HG02588 (cell line): Measurements from ENCODE around the gene DACT3.
"Not testable (repeated sequence)": the region's sequence is repeated elsewhere in the genome, so short reads cannot be mapped to it uniquely, and the experiment has no call there.

ENCODE experiments used
- ATAC-seq: cut with Tn5 transposase; IDR thresholded peaks from one replicate; pipeline ENCODE4 v1.9.1; 2021; ENCODE audit warnings: mild to moderate bottlenecking, moderate library complexity; ENCODE audit not compliant: unreplicated experiment

The DACT3 gene

DNA sequence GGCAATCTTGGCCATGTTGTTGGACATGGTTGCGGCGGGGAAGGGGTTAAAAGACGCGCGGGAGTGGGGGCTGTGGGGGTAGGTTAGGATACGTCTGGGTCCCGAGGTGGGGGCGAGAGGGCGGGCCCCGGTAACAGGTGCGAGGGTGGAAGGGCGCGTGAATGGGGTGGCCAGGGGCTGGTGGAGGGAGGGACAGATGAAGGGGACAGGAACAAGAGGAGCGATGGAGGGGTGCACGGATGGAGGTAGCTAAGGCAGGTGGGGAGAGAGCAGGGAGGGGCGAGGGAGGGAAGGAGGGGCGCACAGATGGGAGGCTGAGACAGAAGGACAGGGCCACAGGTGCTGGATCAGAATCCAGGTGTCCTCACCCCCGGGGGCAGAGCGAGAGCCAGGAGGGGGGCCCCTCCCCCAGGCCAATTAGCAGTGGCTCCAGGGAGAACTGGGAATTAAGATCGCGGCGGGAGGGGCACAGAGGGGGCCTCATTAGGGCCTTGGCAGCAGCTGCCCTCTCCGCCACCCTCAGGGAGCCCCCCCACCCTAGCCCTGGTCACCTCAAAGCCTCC lies 26.2 kb downstream of the DACT3 start:
- ATAC-seq = no peak

DNA sequence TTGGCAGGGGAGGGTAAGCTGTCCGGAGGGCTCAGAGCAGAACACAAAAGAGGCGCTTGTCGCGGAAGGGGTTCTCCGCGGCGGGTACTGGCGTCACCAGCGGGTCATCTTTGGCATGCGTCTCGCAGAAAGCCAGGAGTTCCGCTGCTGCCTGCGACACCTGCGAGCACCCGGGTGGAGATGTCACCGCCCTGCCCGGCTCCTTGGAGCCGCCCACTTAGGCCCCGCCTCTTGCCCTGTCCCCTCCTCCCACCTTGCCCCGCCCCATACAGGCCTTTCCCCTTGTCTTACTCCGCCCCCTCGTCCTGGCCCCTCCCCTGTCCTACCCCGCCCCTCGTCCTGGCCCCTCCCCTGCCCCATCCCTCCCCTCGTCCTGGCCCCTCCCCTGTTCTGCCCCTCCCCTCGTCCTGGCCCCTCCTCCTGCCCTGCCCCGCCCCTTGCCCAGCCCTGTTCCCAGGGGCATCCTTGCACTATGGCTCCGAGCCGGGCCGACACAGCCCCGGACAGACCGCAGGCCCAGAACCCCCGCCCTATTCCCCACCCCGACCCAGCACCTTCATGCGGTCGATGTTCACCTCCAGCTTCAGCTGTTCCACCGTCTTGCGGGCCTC lies 26.8 kb downstream of the DACT3 start:
- ATAC-seq = no peak

DNA sequence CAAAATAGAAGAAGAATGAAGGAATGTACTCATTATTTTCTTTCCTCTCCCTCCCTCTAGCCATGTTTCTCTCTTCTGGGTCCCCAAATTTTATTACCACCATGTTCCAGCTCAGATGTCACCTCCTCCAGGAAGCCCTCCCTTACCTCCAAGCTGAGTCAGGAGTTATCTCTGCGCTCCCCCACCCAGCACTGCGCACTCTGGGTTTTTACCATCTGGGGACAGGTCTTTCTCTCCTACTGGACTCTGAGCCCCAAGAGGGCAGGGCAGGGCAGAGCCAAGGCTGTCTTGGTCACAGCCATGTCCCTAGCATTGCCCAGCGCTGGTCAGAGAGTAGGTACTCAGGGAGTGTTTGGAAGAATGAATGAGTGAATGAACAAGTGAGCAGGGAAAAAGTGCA lies 27.9 kb downstream of the DACT3 start:
- no peak for ATAC-seq

DNA sequence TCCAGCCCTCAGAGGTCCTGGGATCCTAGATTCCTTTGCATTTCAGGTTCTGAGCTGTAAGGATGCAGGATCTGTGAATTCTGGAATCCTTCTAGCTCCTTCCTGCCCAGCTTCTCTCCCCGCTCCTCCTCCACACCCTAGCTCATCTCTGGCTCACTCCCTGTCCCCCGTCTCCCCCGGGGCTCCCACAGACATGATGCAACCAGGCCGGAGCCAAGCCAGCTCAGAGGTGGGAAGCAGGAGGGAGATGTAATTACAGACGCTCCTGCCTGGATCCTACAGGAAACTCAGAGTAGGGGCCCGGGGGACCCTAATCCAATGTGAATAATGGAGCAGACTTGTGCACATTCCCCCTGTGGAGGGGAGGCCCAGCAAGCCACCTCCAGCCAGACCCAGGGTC lies 29.5 kb downstream of the DACT3 start:
- ATAC-seq = no peak

DNA sequence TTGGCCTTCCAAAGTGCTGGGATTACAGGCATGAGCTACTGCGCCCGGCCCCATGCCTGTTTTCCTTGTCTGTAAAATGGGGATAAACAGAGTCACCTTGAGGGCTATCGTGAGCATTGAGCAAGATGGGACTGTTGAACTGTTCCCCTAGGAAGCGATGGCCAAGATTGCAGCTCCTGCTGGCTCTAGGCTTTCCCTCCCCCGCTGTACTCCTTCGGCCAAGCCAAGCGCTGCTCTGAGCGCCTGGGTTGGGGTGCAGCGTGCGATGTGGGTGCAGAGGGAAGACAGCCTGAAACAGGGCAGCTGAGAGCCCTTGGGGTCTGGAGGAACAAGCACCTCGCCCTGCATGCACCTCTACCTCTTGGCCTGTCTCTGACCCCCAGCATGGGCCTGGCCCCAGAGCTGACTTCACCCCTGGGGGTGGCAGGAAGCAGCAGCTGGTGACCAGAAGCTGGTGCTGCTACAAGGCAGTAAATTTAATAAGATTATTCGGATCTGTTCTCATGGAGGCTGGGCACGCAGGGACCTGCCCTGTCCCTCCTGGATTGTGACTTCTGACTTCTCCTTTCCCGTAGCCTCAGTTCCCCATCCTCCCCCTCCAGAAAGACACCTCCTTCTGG lies 30.3 kb downstream of the DACT3 start:
- no peak for ATAC-seq

DNA sequence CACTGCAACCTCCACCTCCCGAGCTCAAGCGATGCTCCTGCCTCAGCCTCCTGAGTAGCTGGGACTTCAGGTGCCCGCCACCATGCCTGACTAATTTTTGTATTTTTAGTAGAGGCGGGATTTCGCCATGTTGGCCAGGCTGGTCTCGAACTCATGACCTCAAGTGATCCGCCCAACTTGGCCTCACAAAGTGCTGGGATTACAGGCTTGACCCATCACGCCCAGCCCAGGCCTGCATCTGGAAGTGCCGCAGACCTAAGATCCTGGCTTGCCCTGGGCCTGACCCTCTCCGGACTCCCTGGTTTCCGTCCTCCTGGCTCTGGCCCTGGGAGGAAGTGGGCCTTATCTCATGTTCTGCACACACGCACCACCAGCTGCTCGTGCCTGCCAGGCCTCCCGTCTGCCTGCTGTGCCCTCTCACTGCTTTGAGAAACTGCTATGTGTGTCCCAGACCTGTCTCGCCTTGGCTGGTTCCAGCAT lies 31.4 kb downstream of the DACT3 start:
- ATAC-seq = no peak

DNA sequence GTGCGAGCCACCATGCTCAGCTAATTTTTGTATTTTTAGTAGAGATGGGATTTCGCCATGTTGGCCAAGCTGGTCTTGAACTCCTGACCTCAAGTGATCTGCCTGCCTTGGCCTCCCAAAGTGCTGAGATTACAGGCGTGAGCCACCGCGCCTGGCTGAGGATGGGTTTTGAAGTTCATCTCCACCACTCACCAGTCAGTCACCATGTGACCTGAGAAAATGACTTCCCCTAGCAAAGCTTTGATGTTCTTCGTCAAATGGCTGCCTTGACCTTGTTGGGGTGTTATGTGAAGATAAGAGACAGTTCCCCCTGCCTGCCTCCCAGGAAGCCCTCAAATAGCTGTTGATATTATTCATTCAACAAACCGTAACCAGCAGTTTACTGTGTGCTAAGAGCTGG lies 32.0 kb downstream of the DACT3 start:
- ATAC-seq = not testable (repeated sequence)

DNA sequence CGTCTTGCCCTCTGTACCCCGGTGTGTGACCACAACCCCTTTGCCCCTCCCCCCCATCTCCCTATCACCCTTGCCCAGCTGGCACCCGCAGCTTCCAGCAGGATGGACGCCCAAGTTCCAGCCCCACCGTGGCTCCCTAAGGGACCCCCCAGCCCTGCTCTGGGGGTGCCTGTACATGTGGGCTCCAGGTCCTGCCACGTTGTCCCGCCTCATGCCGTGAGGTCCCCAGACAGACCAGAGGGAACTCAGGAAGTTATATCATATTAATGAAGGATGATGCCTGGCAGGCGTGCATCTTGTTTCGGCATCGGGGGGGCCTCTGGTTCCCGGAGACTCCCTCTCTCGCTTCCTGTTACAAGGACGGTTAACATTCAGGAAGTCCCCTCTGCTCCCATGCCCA lies 34.5 kb downstream of the DACT3 start:
- no peak for ATAC-seq

DNA sequence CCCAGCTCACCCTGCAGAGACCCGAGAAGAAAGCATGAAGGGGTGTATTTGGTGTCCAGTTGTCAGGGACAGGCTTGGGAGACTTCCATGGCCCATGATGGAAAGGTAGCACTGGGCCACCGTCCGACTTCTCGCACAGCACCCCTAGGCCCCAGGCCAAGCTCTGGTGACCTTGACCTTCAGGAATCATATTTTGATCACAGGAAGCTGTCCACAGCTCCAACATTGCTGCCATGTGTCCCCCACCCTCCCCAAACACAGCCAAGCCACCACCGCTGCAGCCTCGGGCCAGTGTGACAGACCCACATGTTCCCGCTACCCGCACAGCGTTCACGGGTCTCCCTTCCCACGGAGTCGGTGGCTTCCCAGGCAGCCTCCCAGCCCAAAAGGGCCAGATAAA lies 35.3 kb downstream of the DACT3 start:
- ATAC-seq = no peak

DNA sequence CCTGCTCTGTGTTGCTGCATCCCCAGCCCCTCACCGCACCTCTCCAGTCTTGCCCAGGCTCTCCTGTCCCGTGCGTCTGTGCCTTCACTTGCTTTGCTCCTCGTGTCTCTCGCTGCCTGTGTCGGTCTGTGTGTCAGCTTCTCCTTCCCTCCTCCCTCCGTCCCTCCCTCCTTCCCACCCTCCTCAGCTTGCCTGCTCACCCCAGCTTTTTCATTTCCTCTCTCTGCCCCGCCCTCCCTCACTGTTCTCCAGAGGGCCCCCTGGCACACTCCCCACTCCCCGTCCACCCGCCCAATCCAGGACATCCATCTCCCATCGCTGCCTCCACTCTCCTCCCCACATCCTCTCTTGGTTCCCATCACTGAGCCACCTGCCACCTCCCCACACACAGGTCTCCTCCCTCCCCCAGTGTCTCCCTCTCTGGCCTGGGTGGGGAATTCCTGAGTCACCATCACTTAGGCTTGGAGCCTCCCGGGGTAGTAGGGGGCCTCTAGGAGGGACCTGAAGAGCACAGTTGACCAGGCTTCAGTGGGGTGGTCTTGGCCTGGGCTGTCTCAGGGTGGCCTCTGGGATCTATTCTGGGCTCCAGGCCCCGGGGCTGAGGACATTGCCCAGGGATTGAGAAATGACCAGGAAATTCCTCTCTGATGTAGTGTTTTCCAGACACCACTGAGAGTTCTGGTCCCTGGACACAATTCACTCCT lies 35.9 kb downstream of the DACT3 start, which contains the start of gene PTGIR:
PTGIR (minus strand) TSS at position 132 of the 704 bp plus-strand sequence. CDS start 864 bp downstream, outside the sequence.
- no peak for ATAC-seq

DNA sequence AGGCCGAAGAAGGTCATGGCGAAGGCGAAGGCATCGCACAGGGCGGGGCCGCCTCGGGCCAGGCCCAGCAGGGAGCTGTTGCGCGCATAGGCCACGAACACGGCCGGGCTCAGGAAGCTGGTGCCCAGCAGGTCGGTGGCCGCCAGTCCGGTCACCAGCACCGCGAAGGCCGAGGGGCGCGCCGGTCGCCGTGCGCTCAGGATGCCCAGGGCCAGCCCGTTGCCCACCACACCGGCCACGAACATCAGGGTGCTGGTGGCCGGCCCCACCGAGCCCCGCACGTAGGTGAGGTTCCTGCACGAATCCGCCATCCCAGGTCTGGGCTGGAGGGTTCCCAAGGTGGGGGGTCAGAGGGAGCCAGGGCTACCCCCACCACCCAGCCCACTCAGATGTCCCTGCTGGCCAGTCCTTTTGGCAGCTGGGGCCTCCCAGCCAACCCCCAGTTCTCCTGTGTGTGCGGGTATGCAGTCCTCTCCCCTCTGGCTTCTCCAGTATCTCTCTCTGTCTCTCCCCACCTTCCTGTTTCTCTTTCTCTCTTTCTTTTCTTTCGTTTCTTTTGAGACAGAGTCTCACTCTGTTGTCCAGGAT lies 37.0 kb downstream of the DACT3 start:
- ATAC-seq = no peak

DNA sequence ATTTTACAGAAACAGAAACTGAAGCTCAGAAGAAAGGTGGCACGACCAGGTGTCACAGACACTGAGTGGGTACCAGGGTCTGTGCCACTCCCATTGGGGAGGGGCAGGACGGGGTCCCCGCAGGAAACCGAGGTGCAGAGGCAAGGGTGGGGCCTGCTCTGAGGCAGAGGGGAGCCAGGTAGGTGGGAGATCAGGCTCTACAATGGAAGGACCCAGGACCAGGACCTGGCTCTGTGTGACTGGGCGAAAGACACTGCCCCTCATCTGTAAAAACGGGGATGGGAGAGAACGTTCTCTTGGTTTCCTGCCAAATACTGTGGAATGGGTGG lies 38.9 kb downstream of the DACT3 start:
- no peak for ATAC-seq

DNA sequence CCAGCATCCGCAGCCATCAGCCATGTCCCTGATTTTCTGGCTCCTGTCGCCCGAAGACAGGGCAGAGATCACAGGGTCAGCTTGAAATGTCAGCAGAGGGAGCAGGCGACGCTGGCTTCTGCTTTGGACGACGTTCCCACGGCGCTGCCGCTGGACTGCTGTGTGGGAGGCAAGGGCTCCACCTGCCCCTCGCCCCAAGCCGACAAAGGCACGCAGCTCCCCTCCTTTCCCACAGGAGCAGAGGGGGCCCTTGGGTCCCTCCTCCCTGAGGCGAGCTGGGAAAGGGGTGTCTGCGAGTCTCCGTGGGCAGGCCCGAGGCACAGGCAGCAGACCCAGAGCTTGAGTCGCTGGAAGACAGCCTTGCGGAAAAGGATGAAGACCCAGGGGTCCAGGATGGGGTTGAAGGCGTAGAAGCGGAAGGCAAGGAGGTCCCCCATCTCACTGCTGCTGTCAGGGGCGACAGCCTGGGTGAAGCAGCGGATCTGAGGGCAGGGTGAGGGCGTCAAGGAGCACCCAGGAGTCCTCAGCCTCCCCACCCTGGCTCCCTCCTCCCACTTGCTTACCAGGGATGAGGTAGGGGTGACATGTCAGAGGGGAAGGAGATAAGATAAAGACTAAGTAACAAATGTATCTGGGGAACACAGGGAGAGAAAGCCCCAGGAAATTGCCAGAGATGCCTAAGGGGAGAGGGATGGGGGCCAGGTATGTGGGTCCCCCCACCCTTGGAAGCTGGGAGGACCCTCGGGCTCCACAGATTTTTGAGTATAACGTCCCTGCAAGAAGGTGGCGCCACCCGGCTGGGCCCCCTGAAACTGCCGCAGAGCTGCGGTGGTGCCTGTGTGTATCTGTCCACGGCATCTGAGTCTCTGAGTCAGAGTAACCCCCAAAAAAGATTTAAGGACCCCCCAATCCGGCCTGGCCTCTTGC lies 39.5 kb downstream of the DACT3 start:
- no peak for ATAC-seq

DNA sequence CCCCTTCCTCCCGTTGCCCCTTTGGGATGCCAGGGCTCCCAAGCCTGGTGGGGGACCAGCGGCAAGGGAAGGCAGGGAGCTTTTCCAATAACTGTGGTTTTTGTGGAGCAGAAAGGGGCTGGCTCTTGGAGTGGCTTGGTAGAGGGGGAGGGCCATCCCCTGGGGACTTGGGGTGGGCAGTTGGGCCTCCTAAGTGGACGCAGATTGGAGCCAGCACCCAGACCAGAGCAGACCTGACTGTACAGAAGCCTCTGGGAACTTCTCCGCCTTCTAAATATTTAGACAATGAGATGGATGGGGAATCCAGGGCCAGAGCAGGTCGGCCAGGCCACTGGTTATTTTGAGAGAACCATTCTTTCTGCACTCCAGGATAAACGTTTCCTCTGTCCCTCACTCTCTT lies 40.3 kb downstream of the DACT3 start:
- ATAC-seq = no peak

DNA sequence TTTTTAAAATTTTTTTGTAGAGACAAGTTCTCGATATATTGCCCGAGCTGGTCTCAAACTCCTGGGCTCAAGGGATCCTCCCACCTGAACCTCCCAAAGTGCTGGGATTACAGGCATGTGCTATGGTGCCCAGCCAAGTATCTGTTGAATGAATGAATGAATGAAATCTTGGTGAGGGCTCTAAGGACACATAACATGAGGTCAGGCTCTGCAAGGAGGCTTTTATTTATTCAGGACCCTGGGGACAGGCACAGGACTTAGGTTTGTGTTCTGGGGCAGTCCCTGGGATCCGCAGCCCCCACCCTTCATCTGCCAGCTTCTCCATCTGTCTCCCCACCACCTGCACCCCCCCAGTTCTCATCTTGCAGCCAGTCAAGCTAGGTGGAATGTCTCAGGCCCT lies 40.7 kb downstream of the DACT3 start:
- no peak for ATAC-seq

DNA sequence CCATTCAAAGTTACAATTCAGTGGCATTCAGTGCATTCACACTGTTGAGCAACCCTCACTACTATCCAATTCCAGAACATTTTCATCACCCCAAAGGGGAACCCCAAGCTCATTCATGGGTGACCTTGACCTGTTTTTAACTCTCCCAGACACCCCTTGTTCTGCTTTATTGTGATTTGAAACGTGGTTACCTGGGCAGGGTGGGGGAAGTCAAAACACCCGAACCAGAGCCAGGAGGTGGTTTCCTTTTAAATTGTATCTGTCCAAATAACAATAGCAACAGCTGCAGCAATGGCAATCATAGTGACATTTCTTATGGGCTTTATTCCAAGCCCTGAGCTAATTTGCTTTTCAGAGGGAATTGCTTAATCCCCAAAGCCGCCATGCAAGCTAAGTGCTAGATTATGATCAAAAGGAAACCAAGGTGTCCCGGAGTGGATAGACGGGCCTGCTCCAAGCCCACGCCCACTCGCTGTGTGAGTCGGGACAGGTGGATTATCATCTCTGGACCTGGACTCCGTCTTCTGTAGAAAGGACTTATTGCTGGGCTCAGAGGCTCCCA lies 42.2 kb downstream of the DACT3 start:
- ATAC-seq = no peak

DNA sequence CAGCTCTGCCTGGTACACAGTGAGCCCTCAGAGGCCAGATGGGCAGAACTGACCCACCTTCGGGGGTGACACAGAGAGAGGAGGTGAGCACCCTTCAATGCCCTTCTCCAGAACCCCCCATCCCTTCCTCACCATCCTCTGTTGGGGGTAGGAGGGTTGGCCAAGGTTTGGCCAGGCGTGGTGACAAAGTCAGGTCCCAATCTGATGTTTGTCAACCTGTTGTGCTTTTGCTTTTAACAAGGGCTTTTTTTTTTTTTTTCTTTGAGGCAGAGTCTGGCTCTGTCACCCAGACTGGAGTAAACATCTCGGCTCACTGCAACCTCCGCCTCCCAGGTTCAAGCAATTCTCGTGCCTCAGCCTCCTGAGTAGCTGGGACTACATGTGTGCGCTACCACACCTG lies 43.4 kb downstream of the DACT3 start:
- ATAC-seq = no peak

DNA sequence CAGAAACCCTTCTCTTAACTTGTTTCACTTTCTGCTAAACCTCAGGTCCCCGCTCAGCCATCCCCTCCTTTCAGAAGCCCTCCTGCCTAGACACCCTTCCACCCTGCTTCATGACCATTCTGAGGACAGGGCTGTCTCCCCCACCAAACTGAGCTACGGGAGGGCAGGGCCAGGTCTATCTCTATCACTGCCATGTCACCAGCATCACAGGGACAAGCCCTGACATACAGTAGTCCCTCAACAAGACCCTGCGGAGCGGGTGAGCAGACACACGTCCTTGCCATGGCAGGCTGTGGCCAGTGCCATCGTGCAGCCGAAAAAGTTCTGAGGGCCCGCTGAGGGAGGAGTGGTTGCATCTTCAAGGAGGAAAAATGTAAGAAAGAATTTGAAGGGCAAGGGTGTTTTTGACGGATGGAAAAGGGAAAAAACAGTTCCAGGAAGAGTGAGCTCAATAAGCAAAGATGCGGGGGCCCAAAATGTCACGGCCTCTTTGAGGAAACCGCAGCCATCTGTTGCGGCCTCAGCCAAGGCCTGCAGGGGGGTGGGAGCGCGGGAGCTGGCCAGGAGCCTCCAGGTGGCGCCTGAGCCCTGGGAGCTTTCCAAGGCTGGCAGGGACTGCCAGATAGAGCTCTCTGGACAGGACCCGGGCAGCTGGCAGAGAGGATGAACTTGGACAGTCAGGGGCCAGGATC lies 44.2 kb downstream of the DACT3 start:
- no peak for ATAC-seq

DNA sequence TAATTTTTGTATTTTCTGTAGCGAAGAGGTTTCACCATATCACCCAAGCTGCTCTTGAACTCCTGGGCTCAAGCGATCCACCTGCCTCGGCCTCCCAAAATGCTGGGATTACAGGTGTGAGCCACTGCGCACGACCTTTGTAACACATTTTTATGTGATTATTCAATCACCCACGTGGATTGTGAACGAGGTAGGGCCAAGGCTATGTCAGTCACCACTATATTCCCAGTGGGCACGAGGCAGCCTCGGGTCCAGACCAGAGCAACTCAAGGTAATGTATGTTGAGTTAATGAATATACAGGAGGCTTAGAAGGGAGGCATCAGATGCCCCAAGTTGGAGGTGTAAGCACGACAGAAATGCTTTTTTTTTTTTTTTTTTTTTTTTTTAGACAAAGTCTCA lies 45.0 kb downstream of the DACT3 start:
- ATAC-seq = no peak
